Limb (tissue), 2 donors: ENCODE measurements around the gene IL1RAPL2.
"Not testable (repeated sequence)": the region's sequence is repeated elsewhere in the genome, so short reads cannot be mapped to it uniquely, and the experiment has no call there.

Source experiments
- DNase-seq, 2 donors: peaks; one replicate each; pipeline ENCODE4 v3.0.0-alpha.2; 2016; ENCODE audit errors: extremely low spot score in 2 of 2

IL1RAPL2 gene

DNA sequence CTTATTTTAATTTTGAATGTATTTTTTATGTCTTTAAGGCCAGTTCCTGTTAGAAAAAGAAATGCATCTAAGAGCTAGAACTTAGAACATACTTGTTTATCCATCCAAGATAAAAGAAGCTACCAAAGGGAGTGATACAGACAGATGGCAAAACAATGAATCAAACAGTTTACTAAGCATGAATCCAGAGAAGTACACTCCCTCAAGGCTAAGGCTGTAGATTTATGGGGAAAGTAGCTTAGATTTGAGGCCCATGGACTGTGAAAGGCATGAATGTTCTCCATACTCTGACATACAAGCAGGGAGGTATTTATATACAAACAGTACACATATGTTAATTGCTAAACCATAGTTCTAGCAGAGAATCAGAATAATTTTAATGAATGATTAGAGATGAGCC lies 1001.1 kb downstream of the IL1RAPL2 start:
- no peak for DNase-seq

GRCh38 chrX:105608745-105609144 lies 1042.7 kb downstream of the IL1RAPL2 start:
- no peak for DNase-seq

DNA sequence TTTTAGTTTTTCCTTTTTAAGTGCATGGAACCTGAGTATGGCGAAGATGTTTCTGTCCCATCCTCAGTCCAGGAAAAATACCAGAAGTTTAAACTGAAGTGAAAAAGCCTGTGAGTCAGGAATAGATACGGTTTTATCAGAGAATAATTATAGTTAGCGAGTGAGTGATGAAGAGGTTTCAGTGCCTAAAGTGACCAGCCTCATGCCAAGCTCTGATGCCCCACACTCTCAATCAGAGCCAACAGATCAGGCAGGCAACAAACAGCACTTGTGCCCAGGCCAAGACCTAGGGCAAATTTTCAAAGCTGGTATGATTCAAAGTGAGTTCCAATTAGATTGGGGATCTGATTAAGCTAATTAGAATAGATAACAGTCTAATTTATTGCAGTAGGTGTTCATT lies 1043.5 kb downstream of the IL1RAPL2 start:
- DNase-seq: no peak

DNA sequence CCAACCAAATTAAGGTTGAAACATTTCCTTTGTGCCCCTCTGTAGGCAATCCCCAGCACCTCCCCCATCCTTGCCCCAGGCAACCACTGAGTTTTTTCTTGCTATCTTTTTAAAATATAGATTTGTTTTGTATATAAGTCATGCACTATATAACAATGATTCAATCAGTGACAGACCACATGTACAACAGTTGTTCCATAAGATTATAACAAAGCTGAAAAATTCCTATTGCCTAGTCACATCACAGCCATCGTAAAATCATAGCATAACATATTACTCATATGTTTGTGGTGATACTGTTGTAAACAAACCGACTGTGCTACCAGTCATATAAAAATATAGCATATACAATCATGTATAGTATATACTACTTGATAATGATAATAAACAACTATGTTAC lies 1044.4 kb downstream of the IL1RAPL2 start:
- DNase-seq: no peak

DNA sequence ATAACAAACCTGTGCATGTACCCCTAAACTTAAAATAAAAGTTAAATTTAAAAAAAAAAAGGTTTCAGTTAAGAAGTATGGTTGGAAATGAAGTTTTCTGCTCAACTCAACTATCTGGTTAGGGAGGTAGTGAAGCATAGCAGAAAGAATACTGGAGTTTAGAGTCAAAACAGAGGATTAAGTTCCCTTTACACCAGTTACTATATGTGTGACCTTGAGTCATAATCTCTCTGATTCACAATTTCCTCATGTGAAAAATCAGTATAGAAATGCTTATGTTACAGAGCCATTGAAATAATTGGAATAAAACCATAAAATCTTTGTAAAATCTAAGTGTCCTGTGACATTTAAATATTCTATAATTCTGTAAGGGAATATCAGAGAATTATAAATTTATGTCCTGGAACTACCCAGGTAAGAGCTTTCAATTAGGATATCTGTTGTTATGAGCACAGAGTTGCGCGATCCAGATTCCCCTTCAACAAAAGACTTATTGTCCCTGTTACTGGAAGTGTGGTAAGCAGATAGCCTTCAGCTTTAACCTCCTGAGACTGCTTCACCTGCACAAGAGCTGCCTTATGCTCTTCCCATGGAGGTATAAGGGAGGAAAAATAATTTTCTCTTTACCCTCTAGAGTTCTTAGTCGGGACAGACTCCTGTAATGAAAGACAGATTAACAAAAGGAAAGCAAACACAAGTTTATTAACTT lies 1052.5 kb downstream of the IL1RAPL2 start:
- no peak for DNase-seq

GRCh38 chrX:105634180-105634579 lies 1068.2 kb downstream of the IL1RAPL2 start:
- DNase-seq: no peak

DNA sequence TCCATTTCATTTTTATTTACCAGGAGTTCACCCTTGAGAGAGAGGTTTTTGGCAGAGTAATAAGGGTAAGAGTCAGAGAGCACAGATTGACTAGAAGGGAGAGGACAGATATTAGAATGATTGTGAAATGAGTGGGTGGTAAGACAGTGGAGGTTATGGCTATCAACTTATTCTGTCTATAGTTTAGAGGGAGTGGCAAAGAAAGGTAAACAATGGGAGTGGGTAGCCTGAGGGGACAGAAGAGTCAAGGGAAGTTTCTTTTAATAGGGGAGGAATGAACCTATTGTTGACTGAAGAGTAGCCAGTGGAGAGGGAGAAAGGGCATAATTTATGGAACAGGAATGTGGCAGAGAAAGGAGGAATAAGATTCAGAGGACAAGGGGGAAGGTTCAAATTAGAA lies 1069.8 kb downstream of the IL1RAPL2 start:
- DNase-seq: no peak

GRCh38 chrX:105636667-105637066 lies 1070.7 kb downstream of the IL1RAPL2 start:
- peak in 1 of 2 donors; percentile 8 for DNase-seq

DNA sequence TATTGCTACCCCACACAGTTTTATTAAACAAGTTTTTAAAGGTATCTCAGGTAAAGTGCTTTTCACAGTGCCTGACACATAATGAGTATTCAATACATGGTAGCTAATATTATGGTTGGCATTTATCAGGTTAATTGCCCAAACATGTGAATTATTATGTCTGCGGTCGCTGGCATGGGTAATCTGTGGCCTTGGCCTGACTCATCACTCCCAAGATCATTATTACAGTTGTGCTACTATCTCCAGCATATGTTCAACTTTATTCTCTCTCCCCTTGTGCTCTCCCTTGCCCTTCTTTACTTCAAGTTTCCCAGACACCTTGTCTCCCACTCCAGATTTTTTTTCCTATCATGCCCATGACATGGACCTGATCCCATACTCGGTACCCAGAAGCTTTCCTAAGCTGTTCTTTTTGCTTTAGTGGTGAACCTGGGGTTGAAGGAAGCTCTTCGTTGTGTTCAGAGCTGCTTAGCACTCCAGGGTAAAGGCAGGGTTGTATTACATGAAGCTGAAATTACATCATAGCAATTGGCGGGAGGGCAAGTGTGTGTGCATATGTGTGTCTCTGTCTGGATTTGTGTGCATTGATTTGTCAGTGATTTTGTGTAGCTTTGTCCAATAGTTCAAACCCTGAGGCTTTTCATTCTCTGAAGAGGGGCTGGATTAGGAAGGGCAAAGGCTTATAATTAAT lies 1079.8 kb downstream of the IL1RAPL2 start:
- no peak for DNase-seq

DNA sequence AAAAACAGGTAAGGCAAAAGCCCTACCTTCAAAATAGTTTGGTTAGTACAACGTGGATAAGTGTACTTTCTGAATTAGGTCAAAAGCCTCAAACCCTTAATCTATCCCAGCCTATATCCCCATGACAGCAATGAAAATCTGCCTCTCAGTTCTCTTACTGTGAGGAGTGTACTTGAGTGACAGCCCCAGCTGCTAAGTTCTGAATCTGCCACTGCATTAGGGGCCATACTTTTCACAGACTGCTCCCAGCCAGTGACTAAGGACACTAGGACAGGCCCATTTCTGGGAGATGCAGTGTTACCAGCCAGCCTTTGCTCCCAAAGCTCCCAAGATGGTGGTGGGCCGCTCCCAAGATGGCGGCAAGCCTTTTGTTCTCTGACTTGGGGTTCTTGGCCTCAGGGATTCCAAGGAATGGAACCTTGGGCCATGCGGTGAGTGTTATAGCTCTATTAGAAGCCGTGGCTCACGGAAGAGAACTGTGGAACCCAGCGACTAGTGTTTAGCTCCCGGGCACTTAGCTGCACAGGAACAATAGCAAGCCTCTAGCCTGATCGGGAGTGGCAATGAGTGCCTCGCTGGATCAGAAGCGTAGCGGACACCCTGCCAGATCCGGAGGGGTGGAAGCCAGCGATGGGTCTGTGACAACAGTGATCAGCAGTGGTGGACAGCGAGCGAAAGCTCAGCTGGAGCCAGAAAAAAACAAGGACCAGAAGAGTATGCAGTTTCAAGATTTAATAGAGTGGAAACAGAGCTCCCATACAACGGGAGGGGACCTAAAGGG lies 1080.8 kb downstream of the IL1RAPL2 start:
- peak in 1 of 2 donors; percentile 16 for DNase-seq

DNA sequence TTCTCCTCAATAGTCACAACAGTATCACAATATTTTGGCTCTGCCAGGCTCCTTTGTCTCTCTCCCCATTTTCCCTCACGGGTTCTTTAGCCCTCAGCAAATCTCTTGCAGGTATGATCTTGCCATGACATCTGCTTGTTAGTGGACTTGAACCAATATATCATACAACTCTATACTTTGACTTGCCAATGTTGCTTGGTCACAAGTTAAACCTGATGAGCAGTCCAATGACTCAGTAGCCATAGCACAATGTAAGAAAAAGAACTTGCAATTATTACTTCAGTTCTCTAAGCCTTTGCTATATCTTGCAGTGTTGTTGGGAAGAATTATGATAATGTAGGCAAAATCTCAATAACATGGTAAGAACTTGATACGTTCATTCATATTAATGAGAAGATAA lies 1081.8 kb downstream of the IL1RAPL2 start:
- DNase-seq: no peak

DNA sequence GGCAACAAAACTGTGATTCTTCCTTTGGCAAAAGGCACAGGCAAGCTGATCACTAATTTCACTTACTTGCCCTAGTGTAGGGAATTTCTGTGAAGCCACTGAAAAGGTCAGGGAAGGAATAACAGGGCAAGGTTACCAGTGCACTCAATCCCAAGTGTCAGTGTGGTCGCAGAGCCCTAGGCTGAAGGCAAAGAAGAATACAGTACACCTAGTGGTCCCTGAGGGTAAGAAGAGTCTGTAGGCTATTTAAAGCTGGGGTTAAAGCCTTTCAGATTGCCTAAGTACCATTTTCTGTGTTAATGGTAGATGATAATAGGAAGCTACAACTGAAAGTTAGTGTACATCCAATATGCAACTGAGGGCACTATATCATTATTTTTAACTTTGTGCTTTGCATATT lies 1082.7 kb downstream of the IL1RAPL2 start:
- DNase-seq: no peak

DNA sequence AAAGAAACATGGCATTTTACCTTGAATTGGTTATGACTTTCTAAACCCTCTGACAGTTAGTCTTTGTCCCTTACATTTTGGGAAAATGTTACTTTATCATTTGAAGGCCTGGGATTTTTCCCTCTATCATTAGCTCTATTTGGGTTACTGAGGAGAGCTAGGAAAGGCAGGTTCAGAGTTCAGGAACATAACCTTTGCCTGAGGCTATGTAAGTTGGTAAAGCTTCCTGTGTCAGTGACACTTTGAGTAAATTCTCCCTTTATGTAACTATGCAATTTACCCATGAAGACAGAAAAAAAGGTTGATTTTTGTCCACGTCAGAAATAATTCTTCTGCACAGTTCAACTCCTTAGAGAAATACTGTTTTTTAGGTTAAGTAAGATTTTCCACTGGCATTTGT lies 1084.6 kb downstream of the IL1RAPL2 start:
- DNase-seq: no peak

DNA sequence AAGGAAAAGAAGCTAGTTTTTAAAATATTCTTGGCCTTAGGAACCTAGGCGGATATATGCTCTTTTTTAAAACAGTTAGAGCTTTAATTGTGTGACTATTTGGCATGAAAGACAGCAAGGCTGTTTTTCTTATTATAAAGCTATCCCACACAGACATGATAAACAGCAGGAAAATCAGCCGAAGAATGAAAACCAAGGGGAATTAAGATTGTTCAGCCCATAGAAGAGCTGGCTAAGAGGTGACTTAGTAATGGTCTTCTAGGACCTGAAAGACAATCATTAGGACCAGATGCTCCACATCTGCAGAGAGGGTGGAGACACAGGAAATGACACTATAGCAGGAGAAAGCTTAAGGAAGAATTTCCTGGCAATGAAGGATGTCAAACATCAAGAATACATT lies 1085.0 kb downstream of the IL1RAPL2 start:
- peak in 1 of 2 donors; percentile 51 for DNase-seq

DNA sequence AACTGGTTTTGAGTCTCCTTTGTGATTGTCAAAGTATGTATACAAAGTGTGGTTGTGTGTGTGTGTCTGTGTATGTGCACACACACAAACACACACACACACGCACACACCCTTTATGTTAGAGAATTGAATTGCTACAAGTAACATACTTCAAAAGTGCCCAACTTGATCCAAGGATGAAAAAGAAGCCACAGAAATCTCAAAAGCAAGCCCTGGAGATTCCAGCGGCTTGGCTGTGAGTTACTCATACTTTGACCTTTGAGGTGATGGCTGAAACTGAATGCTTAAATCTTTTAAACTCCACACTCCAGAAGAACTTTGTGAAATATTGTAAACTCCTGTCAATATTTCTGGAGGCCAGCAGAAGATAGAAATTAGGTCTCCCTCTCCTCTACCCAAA lies 1087.9 kb downstream of the IL1RAPL2 start:
- DNase-seq: no peak

DNA sequence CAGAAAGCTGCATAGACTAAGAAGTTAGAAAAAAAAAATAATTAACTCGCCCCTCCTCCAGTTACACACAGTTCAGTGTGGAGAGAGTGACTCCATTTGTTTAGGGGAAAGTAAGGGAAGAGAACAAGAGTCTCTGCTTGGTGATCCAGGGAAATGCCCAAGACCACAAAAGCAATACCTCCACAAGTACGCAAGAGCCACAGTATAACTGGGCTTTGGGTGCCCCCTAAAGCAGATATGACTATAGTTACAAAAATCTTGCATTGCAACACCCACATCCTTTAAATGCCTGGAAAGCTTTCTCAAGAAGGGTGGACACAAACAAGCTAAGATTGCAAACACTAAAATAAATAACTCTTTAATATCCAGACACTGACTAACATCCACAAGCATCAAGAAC lies 1092.1 kb downstream of the IL1RAPL2 start:
- no peak for DNase-seq

DNA sequence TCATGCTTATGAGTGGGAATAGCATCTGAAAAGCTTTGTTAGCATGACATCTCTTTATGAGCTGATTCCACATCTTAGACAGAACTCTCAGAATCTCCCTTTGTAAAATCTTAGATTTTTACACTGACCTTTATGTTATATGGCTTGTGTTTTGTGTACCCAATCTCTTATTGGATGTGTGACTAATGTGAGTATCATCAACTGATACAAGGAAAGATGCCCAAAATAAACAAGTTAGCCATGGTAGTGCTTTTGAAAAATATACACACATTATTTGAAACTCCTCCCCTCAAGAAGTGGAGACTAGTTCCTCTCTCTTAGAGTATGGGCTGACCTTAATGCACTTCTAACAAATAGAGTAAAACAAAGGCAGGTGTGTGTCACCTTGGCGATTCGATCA lies 1096.2 kb downstream of the IL1RAPL2 start:
- DNase-seq: no peak

DNA sequence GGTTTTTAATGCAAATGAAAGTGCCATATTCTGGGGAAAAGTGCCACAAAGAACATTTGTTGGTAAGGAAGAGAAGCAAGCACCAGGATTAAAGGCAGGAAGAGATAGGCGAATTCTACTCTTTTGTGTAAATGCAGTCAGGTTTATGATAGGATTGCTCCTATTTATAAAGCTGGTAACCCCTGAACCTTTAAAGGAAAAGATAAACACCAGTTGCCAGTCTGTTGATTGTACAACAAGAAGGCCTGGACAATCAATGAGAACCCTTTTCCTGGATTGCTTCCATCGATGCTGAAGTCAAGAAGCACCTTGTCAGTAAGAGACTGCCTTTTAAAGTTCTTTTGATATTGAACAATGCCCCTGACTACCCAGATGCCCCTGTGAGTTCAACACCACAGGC lies 1098.2 kb downstream of the IL1RAPL2 start:
- no peak for DNase-seq

GRCh38 chrX:105684288-105684687 lies 1118.3 kb downstream of the IL1RAPL2 start:
- DNase-seq: not testable (repeated sequence)

GRCh38 chrX:105694839-105695238 lies 1128.8 kb downstream of the IL1RAPL2 start:
- no peak for DNase-seq

GRCh38 chrX:105695451-105695850 lies 1129.5 kb downstream of the IL1RAPL2 start:
- DNase-seq: no peak

GRCh38 chrX:105696870-105697269 lies 1130.9 kb downstream of the IL1RAPL2 start:
- DNase-seq: no peak
